Measurements from ENCODE around the gene ATP10B. TPM values are rescaled to one million over a fixed set of nuclear protein-coding genes. Genes with fewer than 3 reads are reported as not detected.
A peak's percentile ranks its signal among the peaks of the same experiment; 100 is the strongest.

The ATP10B gene
- total RNA-seq, 2 donors from 2014 or later, result not detected

- DNase-seq (ENCODE audit: low spot score) (no peak), ATAC-seq (peak; percentile 68 to 73)
- Mint-ChIP-seq H3K27ac (no peak overlapping the region), H3K36me3 (no peaks in the 10 kb centered on the region), H3K4me1 (ENCODE audit: low read depth in 2 of 2) (peaks cover 0 to 3% of the 10 kb centered on the region in 2 donors), H3K9me3 (no peaks in the 10 kb centered on the region), H3K4me3 (no peak overlapping the region), H3K27me3 (peaks cover 1 to 4% of the 10 kb centered on the region in 2 donors)
These were observed 235.1 kb downstream of the ATP10B start for GRCh38 chr5:160616712-160617497.

GRCh38 chr5:160614136-160614535 is 237.9 kb downstream of the ATP10B start:
- no peaks in the 10 kb centered on the region for H3K36me3 Mint-ChIP-seq
- DNase-seq (ENCODE audit: low spot score) (no peak), ATAC-seq (no peak)
- H3K27me3 Mint-ChIP-seq, result peaks cover 2 to 7% of the 10 kb centered on the region in 2 donors
- no peak overlapping the region for H3K4me3 Mint-ChIP-seq
- no peaks in the 10 kb centered on the region for H3K9me3 Mint-ChIP-seq
- H3K27ac Mint-ChIP-seq, result no peak overlapping the region
- H3K4me1 Mint-ChIP-seq (ENCODE audit: low read depth in 2 of 2), result peaks cover 0 to 3% of the 10 kb centered on the region in 2 donors

GRCh38 chr5:160605266-160605665 is 246.7 kb downstream of the ATP10B start:
- no peak overlapping the region for H3K4me3 Mint-ChIP-seq

GRCh38 chr5:160604484-160604883 is 247.5 kb downstream of the ATP10B start:
- Mint-ChIP-seq H3K4me3 (no peak overlapping the region), H3K4me1 (ENCODE audit: low read depth in 2 of 2) (no peaks in the 10 kb centered on the region), H3K9me3 (peaks cover 2% of the 10 kb centered on the region), H3K27ac (no peak overlapping the region), H3K27me3 (peaks cover 0 to 9% of the 10 kb centered on the region in 2 donors), H3K36me3 (no peaks in the 10 kb centered on the region)
- DNase-seq (ENCODE audit: low spot score), result no peak
- no peak for ATAC-seq

More at GRCh38 chr5:160605266-160605665, 246.7 kb downstream of the ATP10B start:
- peaks cover 2% of the 10 kb centered on the region for H3K9me3 Mint-ChIP-seq
- no peaks in the 10 kb centered on the region for H3K4me1 Mint-ChIP-seq (ENCODE audit: low read depth in 2 of 2)
- H3K36me3 Mint-ChIP-seq, result no peaks in the 10 kb centered on the region
- H3K27me3 Mint-ChIP-seq, result peaks cover 0 to 9% of the 10 kb centered on the region in 2 donors
- no peak for DNase-seq (ENCODE audit: low spot score)
- H3K27ac Mint-ChIP-seq, result no peak overlapping the region
- no peak for ATAC-seq

- Mint-ChIP-seq H3K27ac (no peak overlapping the region), H3K9me3 (peaks cover 2% of the 10 kb centered on the region), H3K27me3 (peaks cover 0 to 9% of the 10 kb centered on the region in 2 donors), H3K4me1 (ENCODE audit: low read depth in 2 of 2) (no peaks in the 10 kb centered on the region), H3K36me3 (no peaks in the 10 kb centered on the region), H3K4me3 (no peak overlapping the region)
- DNase-seq (ENCODE audit: low spot score), result no peak
- ATAC-seq, result peak in 1 of 2 donors; percentile 54
These were observed 249.3 kb downstream of the ATP10B start for GRCh38 chr5:160602744-160603143.

GRCh38 chr5:160601046-160601445 is 251.0 kb downstream of the ATP10B start:
- no peak for ATAC-seq
- H3K27me3 Mint-ChIP-seq, result no peaks in the 10 kb centered on the region

GRCh38 chr5:160573318-160573717 is 278.7 kb downstream of the ATP10B start:
- H3K27ac Mint-ChIP-seq, result no peak overlapping the region
- H3K4me3 Mint-ChIP-seq, result no peak overlapping the region
- H3K27me3 Mint-ChIP-seq, result peaks cover 11 to 16% of the 10 kb centered on the region in 2 donors
- no peaks in the 10 kb centered on the region for H3K9me3 Mint-ChIP-seq
- no peaks in the 10 kb centered on the region for H3K4me1 Mint-ChIP-seq (ENCODE audit: low read depth in 2 of 2)
- DNase-seq (ENCODE audit: low spot score), result no peak
- ATAC-seq, result no peak
- H3K36me3 Mint-ChIP-seq, result no peaks in the 10 kb centered on the region

More at GRCh38 chr5:160601046-160601445, 251.0 kb downstream of the ATP10B start:
- no peak overlapping the region for H3K4me3 Mint-ChIP-seq
- DNase-seq (ENCODE audit: low spot score), result no peak
- H3K36me3 Mint-ChIP-seq, result no peaks in the 10 kb centered on the region
- peaks cover 2% of the 10 kb centered on the region for H3K9me3 Mint-ChIP-seq
- H3K4me1 Mint-ChIP-seq (ENCODE audit: low read depth in 2 of 2), result no peaks in the 10 kb centered on the region
- H3K27ac Mint-ChIP-seq, result no peak overlapping the region

- Mint-ChIP-seq H3K9me3 (no peaks in the 10 kb centered on the region), H3K4me1 (ENCODE audit: low read depth in 2 of 2) (no peaks in the 10 kb centered on the region), H3K4me3 (no peak overlapping the region), H3K27me3 (peaks cover 8 to 10% of the 10 kb centered on the region in 2 donors), H3K27ac (no peak overlapping the region), H3K36me3 (no peaks in the 10 kb centered on the region)
- no peak for DNase-seq (ENCODE audit: low spot score)
- ATAC-seq, result no peak
These were observed 284.8 kb downstream of the ATP10B start for GRCh38 chr5:160567031-160567705.

- peaks cover 8 to 10% of the 10 kb centered on the region in 2 donors for H3K27me3 Mint-ChIP-seq
- ATAC-seq (no peak), DNase-seq (ENCODE audit: low spot score) (no peak)
- H3K27ac Mint-ChIP-seq, result no peak overlapping the region
- H3K4me3 Mint-ChIP-seq, result no peak overlapping the region
- no peaks in the 10 kb centered on the region for H3K36me3 Mint-ChIP-seq
- H3K9me3 Mint-ChIP-seq, result no peaks in the 10 kb centered on the region
- no peaks in the 10 kb centered on the region for H3K4me1 Mint-ChIP-seq (ENCODE audit: low read depth in 2 of 2)
These were observed 286.6 kb downstream of the ATP10B start for GRCh38 chr5:160565376-160565775.

GRCh38 chr5:160556846-160557245 is 295.2 kb downstream of the ATP10B start:
- no peak for DNase-seq (ENCODE audit: low spot score)
- no peak overlapping the region for H3K4me3 Mint-ChIP-seq
- H3K36me3 Mint-ChIP-seq, result no peaks in the 10 kb centered on the region
- ATAC-seq, result no peak
- peaks cover 1% of the 10 kb centered on the region for H3K9me3 Mint-ChIP-seq
- H3K4me1 Mint-ChIP-seq (ENCODE audit: low read depth in 2 of 2), result no peaks in the 10 kb centered on the region
- H3K27me3 Mint-ChIP-seq, result peaks cover 0 to 2% of the 10 kb centered on the region in 2 donors
- no peak overlapping the region for H3K27ac Mint-ChIP-seq

- H3K9me3 Mint-ChIP-seq, result peaks cover 3% of the 10 kb centered on the region
- no peaks in the 10 kb centered on the region for H3K36me3 Mint-ChIP-seq
- no peak for DNase-seq (ENCODE audit: low spot score)
- H3K4me3 Mint-ChIP-seq, result no peak overlapping the region
- no peak for ATAC-seq
- no peak overlapping the region for H3K27ac Mint-ChIP-seq
- H3K27me3 Mint-ChIP-seq, result peaks cover 0 to 4% of the 10 kb centered on the region in 2 donors
- no peaks in the 10 kb centered on the region for H3K4me1 Mint-ChIP-seq (ENCODE audit: low read depth in 2 of 2)
These were observed 295.9 kb downstream of the ATP10B start for GRCh38 chr5:160555971-160556631.

GRCh38 chr5:160555581-160555970 is 296.4 kb downstream of the ATP10B start:
- peaks cover 0 to 4% of the 10 kb centered on the region in 2 donors for H3K27me3 Mint-ChIP-seq
- no peak overlapping the region for H3K27ac Mint-ChIP-seq
- H3K4me1 Mint-ChIP-seq (ENCODE audit: low read depth in 2 of 2), result no peaks in the 10 kb centered on the region
- H3K36me3 Mint-ChIP-seq, result no peaks in the 10 kb centered on the region
- DNase-seq (ENCODE audit: low spot score) (no peak), ATAC-seq (no peak)
- H3K9me3 Mint-ChIP-seq, result peaks cover 3% of the 10 kb centered on the region
- no peak overlapping the region for H3K4me3 Mint-ChIP-seq

- ATAC-seq (no peak), DNase-seq (ENCODE audit: low spot score) (no peak)
- H3K27ac Mint-ChIP-seq, result no peak overlapping the region
- H3K9me3 Mint-ChIP-seq, result peaks cover 3% of the 10 kb centered on the region
- H3K36me3 Mint-ChIP-seq, result no peaks in the 10 kb centered on the region
- H3K4me3 Mint-ChIP-seq, result no peak overlapping the region
- H3K4me1 Mint-ChIP-seq (ENCODE audit: low read depth in 2 of 2), result no peaks in the 10 kb centered on the region
- peaks cover 12 to 13% of the 10 kb centered on the region in 2 donors for H3K27me3 Mint-ChIP-seq
These were observed 301.9 kb downstream of the ATP10B start for GRCh38 chr5:160550075-160550474.

Measured in natural killer cell treated with Interleukin-12 subunit alpha and Interleukin-12 subunit beta and Interleukin-15 and Interleukin-18, amount 100 ng/mL, for 72 hours (primary cell).